Neural crest cell (in vitro differentiated cells): ENCODE data around the gene SUSD5. TPM values are rescaled to one million over a fixed set of nuclear protein-coding genes. Genes with fewer than 3 reads are reported as not detected.

Experiments
- DNase-seq: peaks from one replicate; pipeline ENCODE4 v3.0.0; 2021; ENCODE audit warnings: low read depth, mixed read lengths, low spot score
- H3K27ac Mint-ChIP-seq: one replicate; pipeline ENCODE4 v1.8.0; 2021; ENCODE audit warnings: mild to moderate bottlenecking, mixed read lengths; ENCODE audit not compliant: unreplicated experiment
- H3K27me3 Mint-ChIP-seq: 2 replicates; pipeline ENCODE4 v1.8.0; 2021; ENCODE audit warnings: low read depth, mild to moderate bottlenecking, mixed read lengths
- H3K36me3 Mint-ChIP-seq: 2 replicates; pipeline ENCODE4 v1.8.0; 2021; ENCODE audit warnings: low read depth, mild to moderate bottlenecking, mixed read lengths
- H3K4me1 Mint-ChIP-seq: 2 replicates; pipeline ENCODE4 v1.8.0; 2021; ENCODE audit warnings: mixed read lengths
- H3K4me3 Mint-ChIP-seq: one replicate; pipeline ENCODE4 v1.8.0; 2021; ENCODE audit warnings: mild to moderate bottlenecking, mixed read lengths
- H3K9me3 Mint-ChIP-seq: 2 replicates; pipeline ENCODE4 v1.8.0; 2021; ENCODE audit warnings: mixed read lengths
- CTCF ChIP-seq: fragments of 200-600 bp; sonication (generic); conservative IDR thresholded peaks from 2 replicates; pipeline ENCODE4 v1.5.0; 2021; ENCODE audit warnings: antibody characterized with exemption, mild to moderate bottlenecking
- total RNA-seq: library from RNA; stranded (reverse); gene quantifications from 2 replicates; pipeline ENCODE4 v1.2.1, GENCODE V29; 2021

Gene SUSD5
- total RNA-seq, 1 donor from 2014 or later: 2.1 TPM

GRCh38 chr3:33105341-33105948 lies 113.2 kb downstream of the SUSD5 start:
- Mint-ChIP-seq H3K27ac (no peak overlapping the region), H3K36me3 (no peaks in the 10 kb centered on the region), H3K9me3 (peaks cover 5% of the 10 kb centered on the region), H3K4me1 (no peaks in the 10 kb centered on the region), H3K4me3 (no peak overlapping the region), H3K27me3 (peaks cover 2% of the 10 kb centered on the region)
- no peak for DNase-seq
- no peak for TF ChIP-seq CTCF

GRCh38 chr3:33104803-33105202 lies 113.8 kb downstream of the SUSD5 start:
- Mint-ChIP-seq H3K36me3 (no peaks in the 10 kb centered on the region), H3K27me3 (peaks cover 2% of the 10 kb centered on the region), H3K4me3 (no peak overlapping the region), H3K4me1 (no peaks in the 10 kb centered on the region), H3K9me3 (peaks cover 5% of the 10 kb centered on the region), H3K27ac (no peak overlapping the region)
- no peak for DNase-seq
- TF ChIP-seq CTCF: no peak

DNA sequence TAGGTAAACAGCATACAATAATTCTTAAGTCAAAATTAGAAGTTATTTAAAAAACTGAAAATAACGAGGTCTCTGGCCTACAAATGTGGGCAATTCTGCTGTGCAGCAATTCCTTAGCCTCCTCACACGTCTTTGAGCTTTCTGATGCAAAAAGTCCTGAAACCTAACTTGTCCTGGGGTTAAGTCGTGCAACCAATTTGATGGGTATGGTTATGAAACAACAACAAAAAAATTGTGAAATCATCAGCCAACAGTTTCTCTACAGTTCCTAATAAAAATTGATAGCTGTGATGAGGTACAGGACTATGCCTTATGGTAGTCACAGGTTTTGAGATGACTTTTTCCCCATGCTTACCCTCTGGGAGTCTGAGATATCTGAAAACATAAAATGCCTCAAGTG lies 115.1 kb downstream of the SUSD5 start:
- TF ChIP-seq CTCF: no peak
- no peaks in the 10 kb centered on the region for H3K4me1 Mint-ChIP-seq
- DNase-seq: no peak
- no peaks in the 10 kb centered on the region for H3K36me3 Mint-ChIP-seq
- peaks cover 5% of the 10 kb centered on the region for H3K9me3 Mint-ChIP-seq
- H3K4me3 Mint-ChIP-seq: no peak overlapping the region
- H3K27me3 Mint-ChIP-seq: peaks cover 2% of the 10 kb centered on the region
- no peak overlapping the region for H3K27ac Mint-ChIP-seq

DNA sequence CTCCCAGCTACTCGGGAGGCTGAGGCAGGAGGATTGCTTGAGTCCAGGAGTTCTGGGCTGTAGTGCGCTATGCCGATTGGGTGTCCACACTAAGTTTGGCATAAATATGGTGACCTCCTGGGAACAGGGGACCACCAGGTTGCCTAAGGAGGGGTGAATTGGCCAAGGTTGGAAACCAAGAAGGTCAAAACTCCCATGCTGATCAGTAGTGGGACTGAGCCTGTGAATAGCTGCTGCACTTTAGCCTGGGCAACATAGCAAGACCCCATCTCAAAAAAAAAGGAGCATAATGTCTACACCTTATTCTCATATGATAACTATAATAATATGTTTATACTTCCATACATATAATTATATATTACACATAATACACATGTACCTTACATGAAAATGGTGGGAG lies 115.6 kb downstream of the SUSD5 start:
- Mint-ChIP-seq H3K9me3 (peaks cover 5% of the 10 kb centered on the region), H3K36me3 (no peaks in the 10 kb centered on the region), H3K4me3 (no peak overlapping the region), H3K27ac (no peak overlapping the region), H3K27me3 (peaks cover 2% of the 10 kb centered on the region), H3K4me1 (no peaks in the 10 kb centered on the region)
- DNase-seq: no peak
- TF ChIP-seq CTCF: no peak

DNA sequence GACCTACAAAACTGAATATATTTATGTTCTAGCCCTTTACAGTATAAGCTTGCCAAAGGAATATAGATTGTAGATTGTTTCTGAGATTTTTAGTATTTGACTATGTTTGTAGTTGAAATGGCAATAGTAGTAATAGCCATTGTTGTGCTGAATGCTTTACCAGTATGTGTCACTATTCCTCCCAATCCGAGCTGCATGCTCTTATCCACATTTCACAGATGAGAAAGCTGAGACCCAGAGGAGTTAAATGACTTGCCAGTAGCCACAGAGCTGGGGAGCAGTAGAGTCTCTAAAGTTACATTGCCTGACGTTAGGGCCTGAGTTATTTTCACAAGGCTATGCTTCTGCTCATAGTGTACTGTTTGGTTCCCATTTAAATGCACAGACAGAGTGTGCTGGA lies 118.4 kb downstream of the SUSD5 start:
- no peak for TF ChIP-seq CTCF
- DNase-seq: no peak
- peaks cover 2% of the 10 kb centered on the region for H3K27me3 Mint-ChIP-seq

More for the DNA sequence above, 118.4 kb downstream of the SUSD5 start:
- H3K9me3 Mint-ChIP-seq: no peaks in the 10 kb centered on the region
- peak overlapping the region; percentile 15 for H3K4me3 Mint-ChIP-seq
- no peaks in the 10 kb centered on the region for H3K36me3 Mint-ChIP-seq
- peaks cover 16% of the 10 kb centered on the region for H3K4me1 Mint-ChIP-seq
- H3K27ac Mint-ChIP-seq: no peak overlapping the region

Other genes starting within 250 kb of the SUSD5 start
- gene GLB1, start 121.7 kb downstream of the SUSD5 start, total RNA-seq: 42.7 and 44.9 TPM in 2 replicates
- gene TMPPE, start 121.7 kb downstream of the SUSD5 start, total RNA-seq: 5.2 and 5.3 TPM in 2 replicates
- gene CRTAP, start 104.8 kb downstream of the SUSD5 start, total RNA-seq: 147 and 151 TPM in 2 replicates
- 8.8 and 11.4 TPM in 2 replicates for gene FBXL2, start 58.6 kb upstream of the SUSD5 start, total RNA-seq
- gene UBP1, start 221.6 kb upstream of the SUSD5 start, total RNA-seq: 81.9 and 90.9 TPM in 2 replicates